ENCODE data around the gene RASA3.

- TF ChIP-seq CTCF (IDR thresholded peaks at IDR 0.05; ENCODE audit: extremely low read depth in 1 of 2, insufficient read depth in 1 of 2, low read depth in 1 of 2, low read length in 2 of 2) (no peak), POLR2A (IDR thresholded peaks at IDR 0.05; ENCODE audit: low read depth, low read length) (no peak), FOS (IDR thresholded peaks at IDR 0.05; ENCODE audit: borderline replicate concordance, insufficient read depth, low read length) (no peak), EZH2 (IDR thresholded peaks at IDR 0.05; ENCODE audit: borderline replicate concordance, low read depth, low read length, severe bottlenecking) (no peak), MAX (IDR thresholded peaks at IDR 0.05; ENCODE audit: insufficient read depth, insufficient read length) (no peak), POLR2AphosphoS5 (IDR thresholded peaks at IDR 0.05; ENCODE audit: insufficient read depth, low read depth, low read length) (no peak)
Observed at GRCh38 chr13:113995051-113995601, 137.3 kb downstream of the RASA3 start.

Measured in endothelial cell of umbilical vein (primary cell).